Measurements from ENCODE around the gene PDZD8.

The PDZD8 gene

GRCh38 chr10:117273980-117274379 lies 101.3 kb downstream of the PDZD8 start:
- TF ChIP-seq, protein P1, sequence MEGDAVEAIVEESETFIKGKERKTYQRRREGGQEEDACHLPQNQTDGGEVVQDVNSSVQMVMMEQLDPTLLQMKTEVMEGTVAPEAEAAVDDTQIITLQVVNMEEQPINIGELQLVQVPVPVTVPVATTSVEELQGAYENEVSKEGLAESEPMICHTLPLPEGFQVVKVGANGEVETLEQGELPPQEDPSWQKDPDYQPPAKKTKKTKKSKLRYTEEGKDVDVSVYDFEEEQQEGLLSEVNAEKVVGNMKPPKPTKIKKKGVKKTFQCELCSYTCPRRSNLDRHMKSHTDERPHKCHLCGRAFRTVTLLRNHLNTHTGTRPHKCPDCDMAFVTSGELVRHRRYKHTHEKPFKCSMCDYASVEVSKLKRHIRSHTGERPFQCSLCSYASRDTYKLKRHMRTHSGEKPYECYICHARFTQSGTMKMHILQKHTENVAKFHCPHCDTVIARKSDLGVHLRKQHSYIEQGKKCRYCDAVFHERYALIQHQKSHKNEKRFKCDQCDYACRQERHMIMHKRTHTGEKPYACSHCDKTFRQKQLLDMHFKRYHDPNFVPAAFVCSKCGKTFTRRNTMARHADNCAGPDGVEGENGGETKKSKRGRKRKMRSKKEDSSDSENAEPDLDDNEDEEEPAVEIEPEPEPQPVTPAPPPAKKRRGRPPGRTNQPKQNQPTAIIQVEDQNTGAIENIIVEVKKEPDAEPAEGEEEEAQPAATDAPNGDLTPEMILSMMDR (IDR thresholded peaks at IDR 0.05; ENCODE audit: insufficient read depth, missing control alignments): no peak
- DNase-seq (ENCODE audit: insufficient read length, low spot score) (no peak), FAIRE-seq (no peak)

DNA sequence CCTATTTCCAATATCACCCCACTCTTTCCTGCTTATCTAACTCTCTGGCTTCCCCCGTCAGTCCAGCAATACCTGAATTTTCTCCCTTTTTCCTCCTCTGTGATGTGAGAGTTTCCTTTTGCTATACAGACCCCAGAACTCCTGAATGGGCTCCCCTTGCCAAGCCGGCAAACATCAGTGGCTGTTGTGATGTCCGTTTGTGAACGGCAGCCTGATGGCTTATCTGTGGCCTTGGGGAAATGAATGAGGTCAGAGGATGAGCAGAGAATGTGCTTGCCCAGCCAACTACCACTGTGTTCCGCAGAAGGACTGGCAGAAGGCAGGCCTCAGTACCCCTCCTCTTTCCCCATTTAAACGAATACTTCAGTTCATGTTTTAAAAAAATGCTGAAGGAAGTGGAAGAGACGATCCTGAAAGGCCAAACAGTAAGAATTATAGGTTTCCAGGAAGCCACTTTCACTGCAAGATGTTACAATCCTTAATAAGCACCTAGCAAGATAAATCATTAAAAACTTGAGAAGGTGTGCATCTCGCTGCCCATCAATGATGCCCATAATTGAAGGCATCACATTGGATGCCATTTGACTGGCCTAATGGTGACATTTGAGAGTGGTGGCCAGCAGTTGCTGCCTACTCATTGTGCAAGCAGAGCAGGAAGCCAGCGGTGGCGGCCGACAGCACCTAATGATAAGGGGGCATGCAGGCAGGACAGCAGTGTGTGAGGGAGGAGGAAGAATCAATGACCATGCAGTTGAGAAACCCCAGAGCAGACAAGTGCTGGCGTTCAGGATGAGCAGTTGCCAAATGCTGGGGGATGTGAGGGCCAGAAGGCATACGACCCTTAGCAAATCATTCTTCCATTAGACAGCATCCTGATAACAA lies 102.8 kb downstream of the PDZD8 start:
- DNase-seq (ENCODE audit: insufficient read length, low spot score): no peak
- TF ChIP-seq, protein P1 (IDR thresholded peaks at IDR 0.05; ENCODE audit: insufficient read depth, missing control alignments): no peak
- no peak for FAIRE-seq

DNA sequence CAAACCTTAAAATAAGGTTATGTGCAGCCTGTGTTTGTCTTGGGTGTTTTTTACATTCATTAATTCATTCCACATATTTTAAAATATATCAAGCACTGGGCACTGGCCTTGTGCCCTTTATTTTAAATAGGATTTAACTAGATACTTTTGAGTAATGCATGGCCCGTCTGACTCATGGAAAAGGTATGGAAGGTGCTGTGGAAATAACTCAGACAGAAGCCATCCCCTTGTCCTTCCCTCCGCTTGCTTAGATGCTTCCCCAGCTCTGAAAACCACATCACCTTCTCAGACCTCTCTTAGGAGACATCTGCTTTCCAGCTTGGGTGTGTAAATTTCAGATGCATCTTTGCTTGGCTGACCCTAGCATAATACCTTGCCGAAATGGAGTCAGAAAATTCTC lies 103.8 kb downstream of the PDZD8 start:
- TF ChIP-seq, protein P1 (IDR thresholded peaks at IDR 0.05; ENCODE audit: insufficient read depth, missing control alignments): no peak
- no peak for FAIRE-seq
- no peak for DNase-seq (ENCODE audit: insufficient read length, low spot score)

- TF ChIP-seq, protein P1 (IDR thresholded peaks at IDR 0.05; ENCODE audit: insufficient read depth, missing control alignments): no peak
- no peak for DNase-seq (ENCODE audit: insufficient read length, low spot score)
- no peak for FAIRE-seq
Observed at GRCh38 chr10:117268907-117269306, 106.3 kb downstream of the PDZD8 start.

DNA sequence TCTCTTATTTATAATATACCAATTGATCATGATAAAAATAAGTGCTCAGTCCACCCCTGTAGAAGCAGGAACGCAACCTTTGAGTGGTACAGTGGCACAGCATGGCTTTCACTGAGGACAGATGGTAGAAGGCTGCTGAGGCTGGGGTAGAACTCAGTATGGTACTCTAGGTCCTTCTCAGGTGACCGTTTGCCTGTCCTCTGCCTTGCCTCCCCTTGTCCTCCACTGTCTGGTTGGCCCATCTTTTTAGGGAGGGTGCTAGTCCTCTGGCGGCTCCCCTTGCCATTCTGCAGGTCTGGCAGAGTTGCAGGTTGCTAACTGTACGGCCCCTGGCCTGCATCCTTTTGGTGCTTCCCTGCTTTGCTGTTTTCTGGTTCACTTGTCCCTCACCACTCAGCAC lies 107.0 kb downstream of the PDZD8 start:
- FAIRE-seq: no peak
- TF ChIP-seq, protein P1 (IDR thresholded peaks at IDR 0.05; ENCODE audit: insufficient read depth, missing control alignments): no peak
- no peak for DNase-seq (ENCODE audit: insufficient read length, low spot score)

GRCh38 chr10:117266812-117267211 lies 108.4 kb downstream of the PDZD8 start:
- DNase-seq (ENCODE audit: insufficient read length, low spot score): no peak
- TF ChIP-seq, protein P1 (IDR thresholded peaks at IDR 0.05; ENCODE audit: insufficient read depth, missing control alignments): no peak
- no peak for FAIRE-seq

GRCh38 chr10:117266400-117266799 lies 108.8 kb downstream of the PDZD8 start:
- no peak for DNase-seq (ENCODE audit: insufficient read length, low spot score)
- FAIRE-seq: no peak
- TF ChIP-seq, protein P1 (IDR thresholded peaks at IDR 0.05; ENCODE audit: insufficient read depth, missing control alignments): no peak

Measured in D721Med (cell line).